HEK293T (cell line): ENCODE measurements around the gene PHKB.

Experiments used
- ARNT ChIP-seq: fragments of 450-650 bp; IDR thresholded peaks from 2 replicates; pipeline ENCODE4 v1.6.1; 2017; ENCODE audit warnings: mild to moderate bottlenecking
- BHLHE40 ChIP-seq: fragments of 450-650 bp; IDR thresholded peaks from 2 replicates; pipeline ENCODE4 v1.6.1; 2016; ENCODE audit warnings: mild to moderate bottlenecking, moderate library complexity, borderline replicate concordance
- ELF4 ChIP-seq: fragments of 450-650 bp; IDR thresholded peaks from 2 replicates; pipeline ENCODE4 v1.6.1; 2017; ENCODE audit warnings: antibody characterized with exemption
- FOXA1 ChIP-seq: fragments of 450-650 bp; IDR thresholded peaks from 2 replicates; pipeline ENCODE4 v1.6.1; 2016; ENCODE audit warnings: mild to moderate bottlenecking
- FOXK2 ChIP-seq: fragments of 450-650 bp; IDR thresholded peaks from 2 replicates; pipeline ENCODE4 v1.6.1; 2016; ENCODE audit warnings: mild to moderate bottlenecking
- HDGF ChIP-seq: fragments of 450-650 bp; IDR thresholded peaks from 2 replicates; pipeline ENCODE4 v1.6.1; 2017; ENCODE audit warnings: antibody characterized with exemption, borderline replicate concordance

DNA sequence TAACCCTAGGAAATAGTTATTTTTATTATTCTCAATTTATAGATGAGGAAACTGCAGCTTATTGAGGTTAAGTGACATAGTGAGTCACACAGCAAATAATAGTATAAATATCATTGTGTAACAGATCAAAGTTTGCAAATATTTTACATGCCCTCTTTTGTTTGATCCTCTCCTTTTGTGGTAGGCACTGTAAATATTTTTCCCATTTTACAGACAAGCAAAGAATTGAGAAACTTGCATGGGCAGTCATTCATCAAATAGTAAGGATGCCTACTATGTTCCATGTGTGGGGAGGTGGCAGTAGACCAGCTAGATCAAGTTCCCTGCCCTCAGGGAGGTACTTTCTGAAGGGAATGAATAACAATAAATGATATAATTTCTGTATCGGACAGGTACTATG is 173.0 kb downstream of the PHKB start:
- no peak for TF ChIP-seq BHLHE40
- no peak for TF ChIP-seq FOXK2
- no peak for TF ChIP-seq ELF4
- TF ChIP-seq FOXA1, result no peak
- TF ChIP-seq HDGF, result no peak
- no peak for TF ChIP-seq ARNT
